Lower leg skin (tissue), 4 donors: ENCODE measurements around the gene FAM107B. TPM values are rescaled to one million over a fixed set of nuclear protein-coding genes. Genes with fewer than 3 reads are reported as not detected.

Experiments
- DNase-seq, 2 donors: peaks; one replicate each; pipeline ENCODE4 v3.0.0-alpha.2; 2019; ENCODE audit warnings: low spot score in 2 of 2
- H3K4me3 ChIP-seq: fragments of 200-600 bp; sonication (generic); 2 replicates; pipeline ENCODE4 v1.5.1; 2017; ENCODE audit warnings: mild to moderate bottlenecking, low read depth; ENCODE audit not compliant: poor library complexity, severe bottlenecking
- CTCF ChIP-seq, 3 donors: fragments of 450-650 bp; IDR thresholded peaks; one replicate each; pipeline ENCODE4 v1.5.1; 2016; ENCODE audit warnings: antibody characterized with exemption in 3 of 3, mild to moderate bottlenecking in 3 of 3, moderate library complexity in 2 of 3
- POLR2A ChIP-seq, 2 donors: fragments of 450-650 bp; IDR thresholded peaks; one replicate each; pipeline ENCODE4 v1.6.1; 2016 to 2017; ENCODE audit warnings: antibody characterized with exemption in 2 of 2, mild to moderate bottlenecking in 1 of 2, moderate library complexity in 1 of 2
- WGBS, 2 donors: methylation state at CpG; one replicate each; pipeline ENCODE4 v1.1.5; 2018; 5-methylcytosine and 5-hydroxymethylcytosine counted together
- intact Hi-C: fragments of 100-400 bp; cut with DNase I; formaldehyde crosslinking; loops from one replicate; pipeline ENCODE4 v1.15.0; 2023; ENCODE audit warnings: low total_unique reads
- total RNA-seq, 4 donors: library from RNA; depleted of rRNA; stranded (reverse); fragments of >200 nt; gene quantifications; one replicate each; pipeline ENCODE4 v1.1.0, GENCODE V29; 2016

FAM107B gene
- total RNA-seq, 4 donors from 2014 or later = 28.3 to 52.7 (median 31.0) TPM

- intact Hi-C loops = no loop called here
- WGBS, 2 donors = 43 to 83% methylated on average over 1 of the region's 1 CpG
- TF ChIP-seq CTCF (IDR thresholded peaks at IDR 0.05) (no peak), POLR2A (IDR thresholded peaks at IDR 0.05) (no peak)
Observed at GRCh38 chr10:14803827-14804226, 29.1 kb upstream of the FAM107B start.

GRCh38 chr10:14801723-14802122, 27.0 kb upstream of the FAM107B start:
- no peak for DNase-seq
- intact Hi-C loops = no loop called here

More at GRCh38 chr10:14803827-14804226, 29.1 kb upstream of the FAM107B start:
- H3K4me3 ChIP-seq = no peak overlapping the region
- DNase-seq = no peak

GRCh38 chr10:14800397-14800796, 25.7 kb upstream of the FAM107B start:
- no peak overlapping the region for H3K4me3 ChIP-seq
- no peak for TF ChIP-seq POLR2A (IDR thresholded peaks at IDR 0.05)
- TF ChIP-seq CTCF (IDR thresholded peaks at IDR 0.05) = no peak
- 59 to 69% methylated on average over 1 of the region's 1 CpG for WGBS, 2 donors
- DNase-seq = no peak
- intact Hi-C loops = no loop called here

More at GRCh38 chr10:14801723-14802122, 27.0 kb upstream of the FAM107B start:
- 40 to 46% methylated on average over 5 of the region's 5 CpGs for WGBS, 2 donors
- H3K4me3 ChIP-seq = no peak overlapping the region
- TF ChIP-seq CTCF (IDR thresholded peaks at IDR 0.05) = no peak
- TF ChIP-seq POLR2A (IDR thresholded peaks at IDR 0.05) = no peak

GRCh38 chr10:14798636-14799035, 23.9 kb upstream of the FAM107B start:
- no peak overlapping the region for H3K4me3 ChIP-seq
- 35 to 46% methylated on average over 5 of the region's 5 CpGs for WGBS, 2 donors
- TF ChIP-seq POLR2A (IDR thresholded peaks at IDR 0.05) = no peak
- DNase-seq = no peak
- intact Hi-C loops = no loop called here

GRCh38 chr10:14787938-14788337, 13.2 kb upstream of the FAM107B start:
- 50 to 62% methylated on average over 5 of the region's 5 CpGs for whole genome bisulfite sequencing, 2 donors
- intact Hi-C loops = no loop called here
- no peak overlapping the region for H3K4me3 ChIP-seq
- TF ChIP-seq POLR2A (IDR thresholded peaks at IDR 0.05) = no peak
- no peak for TF ChIP-seq CTCF (IDR thresholded peaks at IDR 0.05)
- DNase-seq = no peak

- DNase-seq = no peak
- WGBS, 2 donors = 93 to 97% methylated on average over 5 of the region's 5 CpGs
- intact Hi-C loops = no loop called here
Observed at GRCh38 chr10:14784459-14785055, 9.9 kb upstream of the FAM107B start.

More at GRCh38 chr10:14784459-14785055, 9.9 kb upstream of the FAM107B start:
- H3K4me3 ChIP-seq = no peak overlapping the region
- TF ChIP-seq CTCF (IDR thresholded peaks at IDR 0.05) (no peak), POLR2A (IDR thresholded peaks at IDR 0.05) (no peak)
